ENCODE data around the gene SHC2. TPM values are rescaled to one million over a fixed set of nuclear protein-coding genes. Genes with fewer than 3 reads are reported as not detected.

SHC2 gene
- total and polyA plus RNA-seq, 9 of the 15 experiments (the other 6 are each of a cell fraction or from before 2014, with no cell fraction given) = 0.14 to 0.36 (median 0.17) TPM; not detected in 5

DNA sequence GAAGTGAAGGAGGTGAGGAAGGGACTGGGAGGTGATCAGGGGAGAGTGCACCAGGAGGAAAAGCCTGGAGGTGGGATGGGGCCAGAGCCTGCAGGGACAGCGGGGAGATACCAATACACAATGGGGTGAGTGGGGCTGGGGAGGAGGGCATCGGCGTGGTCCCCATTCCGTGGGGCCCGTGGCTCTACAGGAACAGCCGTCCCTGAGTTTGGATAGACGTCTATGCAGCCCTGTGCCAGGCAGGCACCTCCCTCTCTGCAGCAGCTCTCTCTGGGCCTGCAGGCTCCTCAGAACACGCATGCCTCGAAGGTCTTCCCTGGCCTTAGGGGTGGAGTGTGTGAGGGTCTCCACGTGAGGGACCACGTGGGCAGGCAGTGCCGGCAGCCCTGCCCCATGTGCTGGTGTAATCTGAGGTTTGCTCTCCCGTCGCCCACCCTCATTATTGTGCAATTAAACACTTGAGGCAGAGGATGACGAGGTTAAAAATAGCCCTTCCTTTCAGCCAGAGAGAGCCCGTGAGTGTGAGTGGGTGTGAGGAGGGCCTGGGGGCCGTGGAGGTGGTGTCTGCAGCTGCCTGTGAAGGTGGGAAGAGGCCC is 68.4 kb downstream of the SHC2 start:
- intact Hi-C loops (cut with micrococcal nuclease) = no loop called here
- FAIRE-seq = no peak
- no peak for ATAC-seq

More for the DNA sequence above, 68.4 kb downstream of the SHC2 start:
- H3K36me3 ChIP-seq (ENCODE audit: control insufficient read depth, insufficient read depth, low read length) = no peaks in the 10 kb centered on the region
- no TSS peak for BruUV-seq (replicated peaks)
- no peaks in the 10 kb centered on the region for H3K9me1 ChIP-seq (ENCODE audit: control insufficient read depth, insufficient read depth, low read length)
- WGBS (ENCODE audit: insufficient coverage, low coverage, missing lambda C conversion rate) = 0% methylated on average over 7 of the region's 17 CpGs
- no peak for TF ChIP-seq PTRF (tag; IDR thresholded peaks at IDR 0.05)
- no peak for TF ChIP-seq SRSF9 (IDR thresholded peaks at IDR 0.05; ENCODE audit: borderline replicate concordance, low read depth, low read length)
- TF ChIP-seq TRIM24 (IDR thresholded peaks at IDR 0.05) = no peak
- TF ChIP-seq, protein P1, sequence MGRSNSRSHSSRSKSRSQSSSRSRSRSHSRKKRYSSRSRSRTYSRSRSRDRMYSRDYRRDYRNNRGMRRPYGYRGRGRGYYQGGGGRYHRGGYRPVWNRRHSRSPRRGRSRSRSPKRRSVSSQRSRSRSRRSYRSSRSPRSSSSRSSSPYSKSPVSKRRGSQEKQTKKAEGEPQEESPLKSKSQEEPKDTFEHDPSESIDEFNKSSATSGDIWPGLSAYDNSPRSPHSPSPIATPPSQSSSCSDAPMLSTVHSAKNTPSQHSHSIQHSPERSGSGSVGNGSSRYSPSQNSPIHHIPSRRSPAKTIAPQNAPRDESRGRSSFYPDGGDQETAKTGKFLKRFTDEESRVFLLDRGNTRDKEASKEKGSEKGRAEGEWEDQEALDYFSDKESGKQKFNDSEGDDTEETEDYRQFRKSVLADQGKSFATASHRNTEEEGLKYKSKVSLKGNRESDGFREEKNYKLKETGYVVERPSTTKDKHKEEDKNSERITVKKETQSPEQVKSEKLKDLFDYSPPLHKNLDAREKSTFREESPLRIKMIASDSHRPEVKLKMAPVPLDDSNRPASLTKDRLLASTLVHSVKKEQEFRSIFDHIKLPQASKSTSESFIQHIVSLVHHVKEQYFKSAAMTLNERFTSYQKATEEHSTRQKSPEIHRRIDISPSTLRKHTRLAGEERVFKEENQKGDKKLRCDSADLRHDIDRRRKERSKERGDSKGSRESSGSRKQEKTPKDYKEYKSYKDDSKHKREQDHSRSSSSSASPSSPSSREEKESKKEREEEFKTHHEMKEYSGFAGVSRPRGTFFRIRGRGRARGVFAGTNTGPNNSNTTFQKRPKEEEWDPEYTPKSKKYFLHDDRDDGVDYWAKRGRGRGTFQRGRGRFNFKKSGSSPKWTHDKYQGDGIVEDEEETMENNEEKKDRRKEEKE (IDR thresholded peaks at IDR 0.05; ENCODE audit: borderline replicate concordance in 1 of 2, control insufficient read depth in 1 of 2, low read depth in 2 of 2, low read length in 1 of 2) = no peak
- TF ChIP-seq, protein P2, sequence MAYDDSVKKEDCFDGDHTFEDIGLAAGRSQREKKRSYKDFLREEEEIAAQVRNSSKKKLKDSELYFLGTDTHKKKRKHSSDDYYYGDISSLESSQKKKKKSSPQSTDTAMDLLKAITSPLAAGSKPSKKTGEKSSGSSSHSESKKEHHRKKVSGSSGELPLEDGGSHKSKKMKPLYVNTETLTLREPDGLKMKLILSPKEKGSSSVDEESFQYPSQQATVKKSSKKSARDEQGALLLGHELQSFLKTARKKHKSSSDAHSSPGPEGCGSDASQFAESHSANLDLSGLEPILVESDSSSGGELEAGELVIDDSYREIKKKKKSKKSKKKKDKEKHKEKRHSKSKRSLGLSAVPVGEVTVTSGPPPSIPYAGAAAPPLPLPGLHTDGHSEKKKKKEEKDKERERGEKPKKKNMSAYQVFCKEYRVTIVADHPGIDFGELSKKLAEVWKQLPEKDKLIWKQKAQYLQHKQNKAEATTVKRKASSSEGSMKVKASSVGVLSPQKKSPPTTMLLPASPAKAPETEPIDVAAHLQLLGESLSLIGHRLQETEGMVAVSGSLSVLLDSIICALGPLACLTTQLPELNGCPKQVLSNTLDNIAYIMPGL (CRISPR knock-in tag; IDR thresholded peaks at IDR 0.05) = no peak
- no peak for TF ChIP-seq ZNF175 (CRISPR knock-in tag; IDR thresholded peaks at IDR 0.05; ENCODE audit: low read depth)
- TF ChIP-seq TGIF2 (CRISPR knock-in tag; IDR thresholded peaks at IDR 0.05) = no peak
- TF ChIP-seq EP400 (IDR thresholded peaks at IDR 0.05) = no peak
- no peak for TF ChIP-seq ZNF24 (IDR thresholded peaks at IDR 0.05)
- no peak for TF ChIP-seq HIVEP1 (CRISPR knock-in tag; IDR thresholded peaks at IDR 0.05)
- no peak for TF ChIP-seq BMI1 (IDR thresholded peaks at IDR 0.05; ENCODE audit: low read length)
- TF ChIP-seq BRCA1 (IDR thresholded peaks at IDR 0.05) = no peak
- TF ChIP-seq BRCA1 (CRISPR knock-in tag; IDR thresholded peaks at IDR 0.05) = no peak
- TF ChIP-seq, protein P3, sequence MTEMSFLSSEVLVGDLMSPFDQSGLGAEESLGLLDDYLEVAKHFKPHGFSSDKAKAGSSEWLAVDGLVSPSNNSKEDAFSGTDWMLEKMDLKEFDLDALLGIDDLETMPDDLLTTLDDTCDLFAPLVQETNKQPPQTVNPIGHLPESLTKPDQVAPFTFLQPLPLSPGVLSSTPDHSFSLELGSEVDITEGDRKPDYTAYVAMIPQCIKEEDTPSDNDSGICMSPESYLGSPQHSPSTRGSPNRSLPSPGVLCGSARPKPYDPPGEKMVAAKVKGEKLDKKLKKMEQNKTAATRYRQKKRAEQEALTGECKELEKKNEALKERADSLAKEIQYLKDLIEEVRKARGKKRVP (CRISPR knock-in tag; IDR thresholded peaks at IDR 0.05) = no peak
- no peak for TF ChIP-seq ILF3 (IDR thresholded peaks at IDR 0.05; ENCODE audit: borderline replicate concordance)
- no peak for TF ChIP-seq SIRT6 (IDR thresholded peaks at IDR 0.05; ENCODE audit: low read depth, low read length)
- H4K20me1 ChIP-seq (replicated peaks; ENCODE audit: control insufficient read depth, insufficient read depth, low read length) = no peaks in the 10 kb centered on the region
- H3K4me1 ChIP-seq (replicated peaks in 1 of 2; ENCODE audit: control insufficient read depth in 2 of 2, insufficient read depth in 2 of 2, low read length in 2 of 2) = peaks cover 0 to 9% of the 10 kb centered on the region in 2 experiments; a peak in 1 of 5 replicates
- ChIA-PET POLR2A (no interaction called here), CTCF (ENCODE audit: low intra/inter-chr PET ratio) (no interaction called here)
- no peak overlapping the region for H3K9ac ChIP-seq (ENCODE audit: insufficient read depth in 1 of 2, low read depth in 2 of 2, low read length in 2 of 2)
- H3K4me3 ChIP-seq = no peak overlapping the region
- DNase-seq (ENCODE audit: extremely low read depth in 1 of 4, low spot score in 3 of 4) = no peak
- no peaks in the 10 kb centered on the region for H3K79me2 ChIP-seq (ENCODE audit: control insufficient read depth, insufficient read depth, low read length)
- H3K27ac ChIP-seq (ENCODE audit: extremely low read depth, low read depth, low read length) = no peak overlapping the region
- no peak overlapping the region for H3K4me2 ChIP-seq (ENCODE audit: insufficient read depth, low read length)
- in situ Hi-C loops (cut with MboI) = no loop called here
- peaks cover 23 to 45% of the 10 kb centered on the region in 2 experiments for H3K27me3 ChIP-seq (ENCODE audit: control insufficient read depth in 2 of 2, insufficient read depth in 2 of 2, low read length in 2 of 2)
- no peak overlapping the region for H2AFZ ChIP-seq (ENCODE audit: low read depth, low read length)
- H3K9me3 ChIP-seq (replicated peaks; ENCODE audit: control insufficient read depth, insufficient read depth, low read depth, low read length) = peaks cover 4% of the 10 kb centered on the region; the same call in 1 of the 2 replicates

Data from K562 (cell line).